CD4-positive, alpha-beta T cell treated with Interleukin-2 at 100 ng/mL for 4 hours (primary cell): ENCODE results near the gene NUAK1.

ENCODE experiments used
- DNase-seq: peaks from one replicate; pipeline ENCODE4 v3.0.0-alpha.2; 2020; ENCODE audit warnings: low spot score

The NUAK1 gene

DNA sequence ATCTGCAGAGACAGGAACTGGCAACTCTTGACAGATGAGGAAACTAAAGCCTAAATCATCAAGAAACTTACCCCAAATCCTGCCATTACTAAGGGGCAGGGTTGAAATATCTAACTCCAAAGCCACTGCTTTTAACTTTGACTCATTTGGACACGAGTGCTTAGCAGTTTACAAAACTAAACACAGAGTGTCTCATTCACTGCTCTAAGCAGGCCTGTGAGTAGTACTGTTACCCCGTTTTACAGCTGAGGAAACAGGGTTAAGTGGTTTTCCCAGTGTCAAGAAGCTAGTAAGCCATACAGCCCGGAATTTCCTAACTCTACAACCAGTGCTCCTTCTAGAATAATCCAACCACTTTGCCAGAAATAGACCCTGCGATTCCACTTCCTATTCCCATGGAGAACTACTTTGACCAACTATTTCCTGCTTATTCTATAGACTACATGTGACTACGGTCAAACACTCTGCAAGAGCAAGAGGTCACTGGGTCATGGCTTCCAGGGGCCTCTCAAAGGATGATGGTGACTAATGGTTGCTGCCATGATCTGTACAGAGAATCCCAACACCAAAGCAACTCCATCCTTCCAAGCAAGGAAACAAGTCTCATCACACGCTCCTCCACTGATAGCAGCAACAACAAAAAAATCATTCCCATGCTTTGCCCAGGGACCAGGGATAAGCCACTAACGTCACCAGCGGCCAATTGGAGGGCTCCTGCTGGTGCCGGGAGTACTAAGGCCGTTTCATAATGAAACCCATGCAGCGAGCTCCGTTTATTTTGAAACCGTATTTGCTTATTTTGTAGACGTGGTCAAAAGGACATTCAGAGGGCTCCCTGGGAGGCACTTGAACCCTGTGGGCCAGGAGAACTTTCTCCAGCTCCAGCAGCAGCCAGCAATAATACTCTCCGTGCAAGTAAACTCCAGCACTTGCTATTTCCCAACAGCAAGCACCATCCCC is 56.3 kb downstream of the NUAK1 start:
- DNase-seq: no peak

DNA sequence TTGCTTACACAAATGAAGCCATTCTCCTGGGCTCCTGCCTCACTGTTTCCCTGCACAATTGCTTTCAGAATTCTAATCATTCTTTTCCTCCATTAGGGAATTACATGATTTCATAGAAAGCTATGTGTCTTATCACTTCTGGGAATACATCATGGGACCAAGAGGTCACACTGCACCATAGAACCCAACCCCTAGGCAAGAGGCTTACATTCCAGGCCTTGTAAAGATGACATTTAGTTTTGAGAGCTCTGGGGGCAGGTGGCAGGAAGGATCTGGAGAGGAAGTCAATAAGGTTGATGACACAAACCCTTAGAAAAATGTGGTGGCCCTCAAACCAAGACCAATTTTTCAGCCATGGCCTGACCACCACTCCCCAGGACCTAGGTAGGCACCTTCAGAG is 57.1 kb downstream of the NUAK1 start:
- no peak for DNase-seq

DNA sequence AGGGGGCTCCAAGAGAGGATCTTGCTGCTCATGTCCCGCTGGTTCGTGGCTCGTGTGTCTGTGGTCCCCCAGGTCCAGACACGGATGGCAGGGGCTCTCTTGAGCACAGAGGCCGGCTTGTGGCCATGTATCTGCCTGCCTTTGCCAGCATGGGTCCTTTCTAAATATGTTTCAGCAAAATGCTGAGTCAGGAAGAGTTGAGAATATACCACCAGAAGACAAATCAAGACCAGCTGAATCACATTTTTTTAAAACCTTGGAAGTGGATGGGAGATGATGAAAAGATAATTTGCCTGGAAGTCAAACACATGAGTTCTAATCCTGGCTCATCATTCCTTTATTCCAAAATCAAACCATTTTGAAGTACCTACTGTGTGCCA is 58.0 kb downstream of the NUAK1 start:
- DNase-seq: no peak

DNA sequence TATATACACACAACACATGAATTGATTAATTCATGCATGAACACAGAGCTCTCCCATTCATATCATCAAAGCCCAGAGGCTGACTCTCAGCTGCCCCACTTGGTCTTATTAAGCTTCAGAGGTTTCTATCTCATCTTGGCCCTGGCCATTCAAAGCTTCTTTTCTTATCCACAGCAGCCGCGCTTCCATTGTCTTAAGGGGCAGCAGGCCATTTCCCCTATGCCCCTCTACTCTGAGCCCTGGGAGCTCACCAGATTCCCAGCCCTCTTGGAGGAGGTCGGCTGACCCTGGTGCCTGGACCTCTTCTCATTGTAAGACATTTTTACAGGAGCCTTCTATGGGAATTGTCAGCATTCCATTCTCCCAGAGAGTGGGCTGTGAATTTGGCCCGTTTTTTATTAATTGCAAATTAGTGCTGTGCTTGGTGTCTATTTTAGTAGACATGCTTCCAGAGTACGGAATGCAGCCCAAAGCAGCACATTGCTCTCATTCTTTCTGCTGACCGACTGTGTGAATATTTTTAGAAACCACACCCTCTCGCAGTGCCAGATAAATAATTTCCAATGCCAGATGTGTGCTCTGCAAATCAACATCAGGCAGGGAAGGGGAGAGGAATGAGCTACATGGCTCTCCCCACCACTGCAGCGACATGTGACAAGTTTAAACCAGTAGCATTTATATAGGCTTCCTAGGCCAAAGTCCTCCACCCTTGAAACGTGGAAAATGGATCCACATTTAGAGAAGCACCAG is 58.5 kb downstream of the NUAK1 start:
- DNase-seq: no peak

DNA sequence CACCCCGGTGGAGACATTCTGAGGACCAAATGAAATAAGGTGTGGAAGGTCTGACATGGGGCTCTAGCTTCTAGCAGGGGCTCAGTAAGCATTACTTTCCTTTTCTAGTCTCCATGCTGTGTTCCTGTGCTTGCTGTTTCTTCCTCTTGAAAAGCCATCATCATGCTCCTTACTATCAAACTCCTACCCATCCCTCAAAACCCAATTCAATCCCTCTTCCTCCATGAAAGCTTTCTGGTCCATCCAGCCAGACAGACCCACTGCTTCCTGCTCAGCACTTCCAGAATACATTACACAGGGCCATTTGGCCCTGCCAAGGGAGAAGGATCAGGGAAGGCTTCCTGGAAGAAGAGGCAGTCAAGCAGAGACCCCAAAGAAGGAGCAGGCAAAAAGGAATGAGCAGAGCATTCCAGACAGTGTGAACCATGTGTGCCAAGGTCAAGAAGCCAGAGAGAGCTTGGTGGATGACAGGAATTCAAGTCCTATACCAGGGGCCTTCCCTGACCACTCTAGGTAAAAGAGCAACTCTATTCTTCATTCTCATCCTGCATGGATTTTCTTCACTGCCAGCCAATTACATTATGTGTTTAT is 59.5 kb downstream of the NUAK1 start:
- DNase-seq: no peak

DNA sequence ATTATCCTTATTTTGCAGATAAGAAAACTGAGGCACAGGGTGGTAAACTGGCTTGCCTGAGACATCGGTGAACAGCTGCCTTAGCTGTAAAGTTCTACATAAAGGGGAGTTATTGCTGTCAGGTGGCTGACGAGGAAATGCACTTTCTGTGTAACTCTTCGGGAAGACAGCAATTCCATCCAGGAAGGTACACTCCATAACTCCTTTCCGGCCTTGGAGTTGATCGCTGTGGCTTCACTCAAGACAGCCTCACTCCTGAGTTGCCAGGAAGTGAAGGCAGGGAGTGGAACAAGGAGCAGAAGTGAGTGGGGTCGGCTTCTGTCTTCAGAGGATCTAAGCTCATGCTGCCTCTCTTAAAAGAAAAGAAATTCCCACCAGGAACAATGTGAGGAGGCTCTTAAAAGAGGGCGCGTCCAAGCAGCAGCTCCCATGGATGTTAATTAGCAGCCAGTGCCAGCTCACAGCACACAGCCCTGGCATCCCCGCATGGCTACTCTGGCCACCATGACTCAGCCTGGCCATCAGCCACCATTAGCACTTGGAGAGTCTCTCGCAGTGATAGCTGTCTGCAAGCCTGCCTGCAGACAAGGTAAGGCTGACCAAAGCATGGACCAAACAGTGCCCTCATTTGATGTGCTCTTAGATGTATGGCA is 60.3 kb downstream of the NUAK1 start:
- DNase-seq: no peak

DNA sequence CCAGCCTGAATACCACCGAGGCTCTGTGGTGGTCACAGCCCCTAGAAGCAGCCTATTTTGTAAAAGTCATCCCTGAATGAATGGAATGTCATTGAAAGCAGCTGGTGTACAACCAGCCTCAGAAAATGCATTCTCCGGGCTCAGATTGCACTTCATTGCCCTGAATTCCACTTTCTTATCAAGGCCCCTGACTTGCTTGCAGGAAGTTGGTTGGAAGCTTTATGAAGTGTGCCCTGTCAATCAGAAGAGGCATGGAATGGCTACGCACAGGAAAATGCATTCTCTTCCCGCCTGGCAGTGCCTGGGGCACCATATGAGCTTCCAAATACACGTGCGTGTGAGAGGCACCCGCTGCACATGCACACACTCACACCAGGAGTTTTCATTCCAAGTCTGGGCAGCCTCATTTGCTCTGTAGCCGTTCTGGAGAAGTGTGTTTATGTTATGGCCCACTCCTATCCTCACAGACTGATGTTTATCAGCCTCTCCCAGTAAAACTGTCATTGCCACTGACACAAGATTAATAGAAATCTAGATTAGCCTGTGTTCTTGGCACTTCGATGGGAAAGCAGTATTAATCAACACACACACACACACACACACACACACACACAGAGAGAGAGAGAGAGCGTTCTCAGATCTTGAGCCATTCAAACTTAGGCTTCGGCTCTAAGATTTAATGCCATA is 63.9 kb downstream of the NUAK1 start:
- DNase-seq: no peak

DNA sequence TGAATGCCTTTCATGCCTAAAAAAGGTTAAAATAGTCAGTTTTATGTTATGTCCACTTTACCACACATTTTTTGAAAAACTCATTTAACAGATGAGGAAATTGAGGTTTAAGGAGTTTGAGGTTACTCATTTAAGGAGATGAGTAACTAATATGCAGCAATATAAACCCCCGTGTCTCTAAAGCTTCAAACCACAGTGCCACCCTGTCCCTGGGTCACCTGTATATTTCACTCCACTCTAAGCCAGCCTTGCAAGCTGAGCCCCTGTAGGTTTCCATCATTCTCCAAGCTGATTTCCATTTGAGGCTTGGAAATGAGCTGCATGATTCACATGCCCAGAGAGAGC is 64.4 kb downstream of the NUAK1 start:
- no peak for DNase-seq

DNA sequence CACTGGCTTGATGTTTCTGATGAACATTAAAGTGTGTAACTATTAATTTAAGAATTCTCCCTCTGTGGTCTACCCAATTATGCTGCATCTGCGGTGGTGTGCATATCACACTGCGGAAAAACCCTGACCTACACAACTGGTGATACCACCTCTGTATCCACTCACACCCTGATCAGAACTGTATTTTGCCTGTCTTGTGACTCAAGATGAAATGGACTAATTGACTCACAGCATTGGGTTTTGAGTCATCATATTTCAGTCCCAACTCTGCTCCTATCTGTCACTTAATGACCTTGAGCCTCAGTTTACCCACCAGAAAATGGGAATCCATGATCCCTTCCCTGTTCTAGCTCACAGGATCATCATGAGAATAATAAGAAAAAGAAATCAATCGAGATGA is 65.6 kb downstream of the NUAK1 start:
- DNase-seq: no peak

DNA sequence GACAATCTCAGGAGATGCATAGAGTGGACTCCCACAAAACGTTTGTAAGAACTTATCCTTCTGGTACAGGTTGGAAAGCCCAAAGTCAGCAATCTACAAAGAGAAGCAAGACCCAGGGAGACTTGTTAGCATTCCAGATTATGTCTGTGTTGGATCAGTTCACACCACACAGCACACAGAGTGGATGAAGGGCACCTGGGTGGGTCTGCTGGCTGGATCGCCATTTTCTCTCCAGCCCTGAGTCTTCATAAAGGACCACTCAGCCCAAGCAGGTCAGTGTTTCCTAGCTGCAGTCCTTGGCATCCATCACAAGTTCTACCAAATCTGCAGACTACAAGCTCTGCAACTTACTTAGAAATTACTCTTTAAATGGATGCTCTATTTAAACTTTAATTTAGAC is 66.0 kb downstream of the NUAK1 start:
- no peak for DNase-seq

DNA sequence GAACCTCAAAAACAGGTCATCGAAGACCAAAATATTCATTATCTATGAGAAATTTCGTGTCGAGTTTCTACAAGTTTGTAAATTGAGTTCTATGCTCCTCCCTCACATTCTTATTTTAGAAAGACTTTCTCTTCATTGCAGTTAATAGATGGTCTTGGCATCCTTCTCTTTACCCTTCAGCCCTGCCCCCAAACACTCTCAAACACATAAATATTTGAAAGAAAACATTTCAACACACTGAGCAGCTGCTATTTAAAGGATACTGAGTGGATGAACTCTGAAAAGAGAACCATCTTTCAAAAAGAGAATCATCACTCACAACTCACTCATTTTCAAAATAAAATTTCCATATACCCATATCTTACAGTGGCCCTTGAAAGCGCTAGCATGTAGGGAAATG is 67.1 kb downstream of the NUAK1 start:
- no peak for DNase-seq

DNA sequence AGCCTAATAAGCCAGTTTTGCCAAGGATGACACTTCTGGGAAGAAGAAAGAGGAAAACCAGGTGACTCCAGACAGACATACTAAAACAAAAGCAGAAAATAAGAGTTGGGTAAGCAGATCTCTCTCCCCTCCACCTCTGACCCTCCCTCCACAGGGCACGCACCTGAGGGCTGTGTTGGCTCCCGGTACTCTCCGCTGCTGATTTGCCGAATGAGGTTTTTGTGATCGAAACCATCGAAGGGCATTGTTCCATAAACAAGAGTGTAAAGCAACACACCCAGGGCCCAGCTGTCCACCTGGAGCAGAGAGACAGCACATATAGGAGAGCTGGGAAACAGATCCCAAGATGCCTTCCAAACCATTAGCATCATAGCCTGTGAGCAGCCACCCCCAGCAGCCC is 68.1 kb downstream of the NUAK1 start:
- no peak for DNase-seq

DNA sequence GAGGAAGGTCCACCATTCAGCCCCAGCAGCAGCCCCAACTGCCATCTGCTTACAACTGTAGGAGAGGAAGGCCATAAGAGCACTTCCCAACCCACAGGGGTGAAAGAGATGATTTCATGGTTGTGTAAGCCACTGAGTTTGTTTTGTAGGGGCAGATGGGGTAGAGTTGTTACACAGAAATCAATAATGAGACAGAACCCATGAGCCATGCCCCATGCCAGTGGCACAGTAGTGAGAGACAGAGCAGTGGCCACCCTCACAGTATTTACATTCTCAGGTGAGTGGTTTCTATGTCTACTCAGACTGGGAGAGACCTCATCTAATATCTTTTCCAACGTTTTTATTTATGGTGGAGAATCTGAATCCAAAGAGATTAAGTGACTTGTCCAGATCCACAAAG is 68.6 kb downstream of the NUAK1 start:
- no peak for DNase-seq

DNA sequence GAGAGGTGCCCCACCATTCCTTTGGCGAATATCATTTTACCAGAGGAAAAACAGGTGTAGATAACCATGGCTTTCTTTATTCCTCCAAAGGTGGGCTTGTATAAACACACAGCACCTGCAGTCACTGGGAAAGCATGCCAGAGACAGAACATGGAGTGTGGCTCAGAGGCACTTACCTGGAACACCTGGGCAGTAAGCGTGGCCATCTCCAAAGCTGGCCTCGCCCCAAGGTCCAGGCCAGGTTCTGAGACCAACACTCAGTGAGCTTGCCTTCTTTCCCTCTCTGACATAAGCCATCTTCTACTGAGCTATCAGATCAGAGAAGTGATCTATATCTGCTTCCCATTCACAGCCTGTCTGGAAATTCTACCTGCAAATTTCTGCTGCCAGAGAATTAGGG is 70.5 kb downstream of the NUAK1 start:
- no peak for DNase-seq

DNA sequence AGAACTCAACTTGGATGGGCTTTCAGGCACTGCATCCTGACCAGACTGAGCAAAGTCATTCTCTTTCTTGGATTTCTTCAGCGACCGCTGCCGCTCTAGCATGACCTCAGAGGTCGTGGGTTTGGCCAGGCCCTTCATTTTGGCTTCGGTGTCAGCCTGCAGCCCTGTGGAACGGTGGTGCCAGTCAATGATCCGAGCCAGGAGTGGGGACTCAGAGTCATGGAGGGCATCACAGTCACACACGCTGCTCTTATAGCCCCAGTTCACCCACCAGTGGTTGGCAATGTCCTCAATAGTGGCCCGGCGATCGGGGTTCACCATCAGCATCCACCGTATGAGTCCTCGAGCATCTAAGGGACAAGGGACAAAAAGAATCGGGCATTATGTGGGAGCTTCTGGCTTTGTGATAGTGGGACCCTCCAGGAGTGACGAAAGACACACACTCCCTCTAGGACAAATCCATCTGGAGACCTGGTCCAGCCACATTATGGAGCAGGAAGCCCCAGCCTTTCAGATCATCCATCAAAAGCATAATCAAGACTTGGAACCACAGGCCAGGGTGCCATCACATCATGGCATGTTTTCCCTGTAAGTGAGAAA is 71.0 kb downstream of the NUAK1 start:
- no peak for DNase-seq

DNA sequence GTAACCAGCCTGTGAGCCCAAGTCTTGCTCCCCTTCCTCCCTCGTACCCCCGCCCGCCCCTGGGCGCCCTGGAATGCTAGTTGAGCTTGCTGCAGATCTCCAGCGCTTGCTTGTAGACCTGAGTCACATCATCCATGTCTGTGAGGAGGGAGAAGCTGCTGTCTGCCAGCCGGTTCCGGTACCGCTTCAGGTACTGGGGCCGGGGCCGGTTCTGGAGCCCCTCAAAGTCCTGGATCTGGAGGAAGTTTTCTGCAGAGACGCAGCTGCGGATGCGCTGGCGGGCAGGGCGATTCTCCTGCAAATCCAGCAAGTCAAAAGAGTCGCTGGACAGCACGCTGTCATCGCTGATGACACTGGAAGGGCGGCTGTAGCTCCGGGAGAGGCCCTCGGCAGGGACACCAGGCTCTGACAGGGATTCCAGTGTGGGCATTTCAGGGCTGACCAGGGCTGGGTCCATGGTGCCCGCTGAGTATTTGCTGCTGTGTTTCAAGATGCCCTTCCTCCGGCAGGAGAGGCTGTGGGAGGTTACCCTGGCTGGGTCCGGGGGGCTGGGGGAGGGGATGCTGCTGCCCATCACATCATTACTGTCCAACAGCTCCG is 71.9 kb downstream of the NUAK1 start:
- DNase-seq: no peak

DNA sequence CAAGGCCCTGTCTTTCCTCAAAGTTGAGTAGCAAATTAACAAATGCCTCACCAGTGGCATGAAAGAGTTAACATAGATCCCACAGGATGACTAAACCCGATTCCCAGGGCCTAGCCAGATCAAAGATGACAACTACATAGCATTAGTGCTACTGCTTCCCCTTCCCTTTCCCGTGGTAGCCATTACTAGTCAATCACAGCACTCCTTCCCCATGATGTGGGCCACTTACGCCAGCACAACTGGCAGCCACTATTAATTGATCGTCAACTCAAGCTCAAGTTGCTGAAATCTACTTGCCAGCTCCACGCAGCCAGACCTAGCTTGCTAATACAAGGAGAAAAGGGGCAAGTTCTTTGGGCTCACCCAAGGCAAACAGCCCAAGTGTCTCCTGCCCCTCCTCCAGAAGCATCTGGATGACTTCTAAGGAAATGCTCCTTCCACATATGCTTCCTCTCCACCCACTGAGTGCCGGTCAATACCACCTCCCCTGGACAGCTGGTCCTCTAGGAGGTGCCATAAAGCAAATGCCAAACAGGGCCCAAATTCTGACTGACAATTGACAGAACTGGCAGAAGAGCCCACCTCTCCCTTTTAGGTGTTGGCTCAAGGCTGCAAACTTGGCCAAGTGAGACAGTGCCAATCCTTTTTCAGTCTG is 72.6 kb downstream of the NUAK1 start:
- DNase-seq: no peak

DNA sequence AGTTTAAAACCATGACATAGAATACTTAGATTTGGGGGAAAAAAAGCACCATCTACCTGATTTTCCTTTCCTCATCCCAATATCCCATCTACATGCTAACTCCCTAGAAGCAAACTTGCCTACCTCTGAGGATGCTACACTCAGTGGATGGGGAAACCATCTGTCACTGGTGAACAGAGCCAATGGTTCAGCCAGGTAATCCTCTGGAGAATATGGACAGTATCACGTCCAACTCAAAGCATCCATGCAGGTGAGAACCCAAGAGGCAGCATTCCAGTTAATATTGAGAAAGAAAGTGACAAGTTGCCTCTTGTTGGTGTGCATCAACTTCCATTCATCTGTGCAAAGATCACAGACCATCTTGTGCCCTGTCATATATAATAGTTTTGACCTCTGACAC is 73.2 kb downstream of the NUAK1 start:
- DNase-seq: no peak

DNA sequence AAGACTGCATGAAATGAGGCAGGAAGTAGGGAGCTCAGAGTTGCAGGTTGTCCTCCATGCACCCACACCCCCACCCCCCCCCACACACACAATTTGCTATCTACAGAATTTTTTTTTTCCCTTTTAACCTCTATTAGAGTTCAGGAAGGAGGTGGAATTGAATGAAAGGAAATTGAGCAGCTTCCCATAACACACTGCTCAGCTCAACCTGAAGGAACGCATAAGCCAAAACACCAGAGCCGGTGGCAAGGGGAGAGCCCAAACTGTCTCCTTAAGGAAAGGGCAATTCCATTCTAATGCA is 74.1 kb downstream of the NUAK1 start:
- DNase-seq: no peak

DNA sequence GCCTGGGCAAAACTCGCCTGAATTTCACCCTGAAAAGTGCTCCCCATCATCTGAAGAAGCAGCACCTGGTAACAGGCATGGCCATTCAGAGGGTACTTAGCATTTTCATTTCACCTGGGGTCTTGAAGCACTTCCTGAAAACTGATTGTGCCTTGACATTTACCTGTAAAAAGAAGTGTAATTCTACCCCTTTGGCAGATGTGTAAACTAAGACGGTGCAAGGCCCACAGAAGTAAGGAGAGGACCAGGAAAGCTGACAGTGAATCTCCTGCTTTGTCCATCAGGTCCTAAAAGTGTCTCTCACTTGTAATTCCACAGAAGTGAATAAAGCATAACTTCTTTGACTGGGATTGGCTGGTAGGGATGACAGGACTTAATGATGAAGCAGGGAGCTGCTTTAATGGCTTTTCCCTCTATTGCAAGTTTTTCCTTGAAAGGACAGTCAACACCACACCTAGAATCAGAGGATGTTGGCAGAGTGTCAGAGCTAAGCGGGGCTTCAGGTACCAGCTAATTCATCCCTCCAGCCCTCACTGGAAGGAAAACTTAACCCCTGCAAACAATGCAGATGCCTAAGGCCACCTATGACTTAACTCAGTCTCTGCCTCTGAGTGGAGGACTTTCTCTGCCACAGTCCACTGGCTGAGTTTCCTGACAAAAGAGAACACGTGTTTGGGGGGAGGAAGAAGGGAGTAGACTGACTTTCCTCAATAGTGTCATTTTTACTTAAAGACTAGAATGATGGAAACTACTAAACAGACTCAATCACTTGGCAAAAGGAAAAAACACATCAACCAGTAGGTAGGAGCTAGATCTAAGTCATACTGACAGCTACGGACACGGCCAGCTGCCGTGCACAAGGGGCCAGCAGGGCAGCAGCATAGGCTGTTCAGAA is 74.7 kb downstream of the NUAK1 start:
- no peak for DNase-seq
